Measurements from ENCODE around the gene PAPPA. TPM values are rescaled to one million over a fixed set of nuclear protein-coding genes. Genes with fewer than 3 reads are reported as not detected.

The PAPPA gene
- total RNA-seq, 1 experiment from 2014 or later = 3.9 TPM

DNA sequence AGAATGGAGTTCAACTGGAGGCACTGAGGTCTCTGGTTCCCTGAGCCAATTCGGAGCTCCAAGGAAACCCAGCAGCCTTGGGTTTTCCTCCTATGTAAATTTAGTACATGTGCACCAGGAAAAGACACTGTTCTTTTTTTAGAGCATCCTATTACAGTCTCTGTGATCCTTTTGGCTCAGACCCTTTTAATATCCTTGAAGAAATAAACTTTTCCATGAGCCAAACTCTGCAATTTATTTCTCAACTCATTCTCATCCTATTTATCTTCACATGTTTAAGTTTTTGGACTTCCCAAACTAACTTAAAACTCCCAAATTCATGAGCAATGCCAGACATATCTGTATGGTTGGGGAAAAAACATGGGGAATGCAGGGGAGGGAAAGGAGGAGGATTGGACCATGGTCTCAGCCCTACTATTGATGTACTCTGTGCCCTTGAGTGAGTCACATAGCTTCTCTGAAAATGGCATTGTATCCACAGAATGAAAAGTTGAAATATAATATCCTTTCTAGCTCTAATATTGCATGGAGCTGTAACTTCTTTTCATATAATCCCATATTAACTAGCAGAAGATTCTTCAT is 76.6 kb downstream of the PAPPA start:
- Histone ChIP-seq H3K9me3 (ENCODE audit: insufficient read depth, low read depth) (no peaks in the 10 kb centered on the region), H3K36me3 (ENCODE audit: low read depth) (no peaks in the 10 kb centered on the region), H3K4me1 (replicated peaks; ENCODE audit: insufficient read depth) (no peaks in the 10 kb centered on the region), H3K27me3 (ENCODE audit: insufficient read depth, low read depth) (no peaks in the 10 kb centered on the region), H3F3A (ENCODE audit: insufficient read depth, low read depth) (no peaks in the 10 kb centered on the region), H3K79me2 (ENCODE audit: low read depth) (no peaks in the 10 kb centered on the region), H3K9me2 (ENCODE audit: insufficient read depth) (no peaks in the 10 kb centered on the region), H4K20me1 (ENCODE audit: insufficient read depth) (no peaks in the 10 kb centered on the region), H3K4me2 (no peak overlapping the region), H3K4me3 (no peak overlapping the region), H2AFZ (no peak overlapping the region), H3K27ac (no peak overlapping the region)
- intact Hi-C loops (cut with micrococcal nuclease; ENCODE audit: unreplicated experiment) = loop anchor here (10.0 kb wide), 1 partner anchor 65 kb away; no protein-coding TSS in a partner anchor
- TF ChIP-seq CTCF (conservative IDR thresholded peaks at IDR 0.05) (no peak), EZH2 (IDR thresholded peaks at IDR 0.05; ENCODE audit: low read depth) (no peak)
- no peak for DNase-seq
- ChIA-PET CTCF (no interaction called here), POLR2A (ENCODE audit: unreplicated experiment) (no interaction called here)
- no TSS peak for BruUV-seq (replicated peaks)

- POLR2A ChIA-PET (ENCODE audit: unreplicated experiment) = no interaction called here
- BruUV-seq (replicated peaks) = no TSS peak
- H2AFZ ChIP-seq = no peak overlapping the region
- H3K4me2 ChIP-seq = no peak overlapping the region
- H3K27me3 ChIP-seq (ENCODE audit: insufficient read depth, low read depth) = no peaks in the 10 kb centered on the region
- H3K27ac ChIP-seq = no peak overlapping the region
- intact Hi-C loops (cut with micrococcal nuclease; ENCODE audit: unreplicated experiment) = loop anchor here (10.0 kb wide), 1 partner anchor 62 kb away; no protein-coding TSS in a partner anchor
- no peaks in the 10 kb centered on the region for H3K36me3 ChIP-seq (ENCODE audit: low read depth)
- no peaks in the 10 kb centered on the region for H3K4me1 ChIP-seq (replicated peaks; ENCODE audit: insufficient read depth)
- H3F3A ChIP-seq (ENCODE audit: insufficient read depth, low read depth) = no peaks in the 10 kb centered on the region
- H3K9me3 ChIP-seq (ENCODE audit: insufficient read depth, low read depth) = no peaks in the 10 kb centered on the region
- no peak for DNase-seq
- H3K79me2 ChIP-seq (ENCODE audit: low read depth) = no peaks in the 10 kb centered on the region
- H3K4me3 ChIP-seq = no peak overlapping the region
- no peaks in the 10 kb centered on the region for H3K9me2 ChIP-seq (ENCODE audit: insufficient read depth)
- no peaks in the 10 kb centered on the region for H4K20me1 ChIP-seq (ENCODE audit: insufficient read depth)
- TF ChIP-seq EZH2 (IDR thresholded peaks at IDR 0.05; ENCODE audit: low read depth) = no peak
- CTCF ChIA-PET = no interaction called here
These were observed 79.0 kb downstream of the PAPPA start for GRCh38 chr9:116232424-116233159.

GRCh38 chr9:116233160-116233530 is 79.6 kb downstream of the PAPPA start:
- Histone ChIP-seq H4K20me1 (ENCODE audit: insufficient read depth) (no peaks in the 10 kb centered on the region), H3K4me2 (no peak overlapping the region)
- CTCF ChIA-PET = no interaction called here

More at GRCh38 chr9:116233160-116233530, 79.6 kb downstream of the PAPPA start:
- no peak overlapping the region for H3K4me3 ChIP-seq
- H2AFZ ChIP-seq = no peak overlapping the region
- no peaks in the 10 kb centered on the region for H3K36me3 ChIP-seq (ENCODE audit: low read depth)
- H3K9me2 ChIP-seq (ENCODE audit: insufficient read depth) = no peaks in the 10 kb centered on the region
- DNase-seq = no peak
- no peaks in the 10 kb centered on the region for H3F3A ChIP-seq (ENCODE audit: insufficient read depth, low read depth)
- no peaks in the 10 kb centered on the region for H3K4me1 ChIP-seq (replicated peaks; ENCODE audit: insufficient read depth)
- no peaks in the 10 kb centered on the region for H3K27me3 ChIP-seq (ENCODE audit: insufficient read depth, low read depth)
- H3K27ac ChIP-seq = no peak overlapping the region
- TF ChIP-seq EZH2 (IDR thresholded peaks at IDR 0.05; ENCODE audit: low read depth) = no peak
- TF ChIP-seq CTCF (conservative IDR thresholded peaks at IDR 0.05) = no peak
- POLR2A ChIA-PET (ENCODE audit: unreplicated experiment) = no interaction called here
- intact Hi-C loops (cut with micrococcal nuclease; ENCODE audit: unreplicated experiment) = loop anchor here (10.0 kb wide), 1 partner anchor 62 kb away; no protein-coding TSS in a partner anchor
- no peaks in the 10 kb centered on the region for H3K9me3 ChIP-seq (ENCODE audit: insufficient read depth, low read depth)
- BruUV-seq (replicated peaks) = no TSS peak
- no peaks in the 10 kb centered on the region for H3K79me2 ChIP-seq (ENCODE audit: low read depth)

Data from PC-9 (cell line).